Cardiac fibroblast (primary cell): Measurements from ENCODE around the gene ABCG1.

ENCODE experiments used
- DNase-seq, 2 donors: peaks; one replicate each; pipeline versions ENCODE4 v3.0.0 to v3.0.0-alpha.2; 2010; ENCODE audit warnings: low read depth in 2 of 2
- H3K4me3 ChIP-seq, 2 donors: replicated peaks in 1 of 2; 1 replicate in 1 of 2; 2 replicates in 1 of 2; pipeline ENCODE4 v1.5.1; 2011; ENCODE audit warnings: low read depth in 2 of 2, low read length in 2 of 2, mild to moderate bottlenecking in 2 of 2, moderate library complexity in 1 of 2
- CTCF ChIP-seq: IDR thresholded peaks from one replicate; pipeline ENCODE4 v1.5.1; 2011; ENCODE audit warnings: low read depth, mild to moderate bottlenecking, low read length, inconsistent platforms

Gene ABCG1

GRCh38 chr21:42188663-42189062, 30.3 kb upstream of the ABCG1 start:
- DNase-seq: no peak
- no peak for TF ChIP-seq CTCF
- H3K4me3 ChIP-seq: no peak overlapping the region

GRCh38 chr21:42189431-42189830, 29.5 kb upstream of the ABCG1 start:
- H3K4me3 ChIP-seq: no peak overlapping the region
- no peak for DNase-seq
- TF ChIP-seq CTCF: no peak

- no peak for TF ChIP-seq CTCF
- H3K4me3 ChIP-seq: no peak overlapping the region
- no peak for DNase-seq
Observed at GRCh38 chr21:42189860-42190485, 29.0 kb upstream of the ABCG1 start.

- no peak overlapping the region for H3K4me3 ChIP-seq
- no peak for DNase-seq
- TF ChIP-seq CTCF: no peak
Observed at GRCh38 chr21:42190486-42190863, 28.5 kb upstream of the ABCG1 start.

- no peak overlapping the region for H3K4me3 ChIP-seq
- no peak for DNase-seq
- no peak for TF ChIP-seq CTCF
Observed at GRCh38 chr21:42191064-42191463, 27.9 kb upstream of the ABCG1 start.

- no peak overlapping the region for H3K4me3 ChIP-seq
- no peak for TF ChIP-seq CTCF
- no peak for DNase-seq
Observed at GRCh38 chr21:42191696-42192595, 27.0 kb upstream of the ABCG1 start.
